ENCODE results near the gene PDGFRB. TPM values are rescaled to one million over a fixed set of nuclear protein-coding genes. Genes with fewer than 3 reads are reported as not detected.

Gene PDGFRB
- total RNA-seq, 1 donor from 2014 or later: 2.3 TPM

DNA sequence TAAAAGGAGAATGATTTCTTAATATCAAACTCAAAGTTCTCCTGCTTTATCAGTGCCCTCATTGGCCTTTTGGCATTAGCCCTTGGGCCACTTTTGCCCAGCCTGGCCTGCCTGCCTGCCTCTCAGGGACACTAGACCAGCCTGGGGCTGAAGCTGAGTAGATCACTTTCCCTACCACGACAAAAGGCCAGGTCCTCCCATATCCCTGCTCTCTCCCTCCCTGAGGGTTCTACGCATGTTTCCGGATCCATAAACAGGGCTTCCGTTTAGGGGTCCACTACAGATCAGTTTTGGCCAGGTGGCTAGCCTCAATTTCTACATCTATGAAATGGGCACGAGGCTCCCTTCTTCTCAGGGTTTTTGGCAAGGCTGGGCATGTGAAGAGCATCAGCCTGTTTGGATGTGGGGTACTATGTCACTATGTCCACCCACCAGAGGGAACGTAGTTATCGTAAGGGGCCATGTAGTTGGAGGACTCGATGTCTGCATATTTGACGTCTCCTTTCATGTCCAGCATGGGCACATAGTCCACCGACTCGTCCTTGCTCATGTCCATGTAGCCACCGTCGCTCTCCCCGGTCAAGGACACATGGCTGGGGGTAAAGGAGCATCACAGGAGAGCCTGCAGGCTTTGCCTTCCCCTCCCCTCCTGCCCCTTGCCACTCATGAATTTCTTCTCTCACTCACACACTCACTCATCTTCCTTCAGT, 34.0 kb downstream of the PDGFRB start:
- DNase-seq (ENCODE audit: low spot score, unreplicated experiment): no peak
- H3K36me3 Mint-ChIP-seq (ENCODE audit: insufficient read depth): no peaks in the 10 kb centered on the region
- peaks cover 3% of the 10 kb centered on the region for H3K4me1 Mint-ChIP-seq (ENCODE audit: low read depth)
- H3K27ac Mint-ChIP-seq: no peak overlapping the region
- H3K27me3 Mint-ChIP-seq: peaks cover 31% of the 10 kb centered on the region
- TF ChIP-seq, protein P1, sequence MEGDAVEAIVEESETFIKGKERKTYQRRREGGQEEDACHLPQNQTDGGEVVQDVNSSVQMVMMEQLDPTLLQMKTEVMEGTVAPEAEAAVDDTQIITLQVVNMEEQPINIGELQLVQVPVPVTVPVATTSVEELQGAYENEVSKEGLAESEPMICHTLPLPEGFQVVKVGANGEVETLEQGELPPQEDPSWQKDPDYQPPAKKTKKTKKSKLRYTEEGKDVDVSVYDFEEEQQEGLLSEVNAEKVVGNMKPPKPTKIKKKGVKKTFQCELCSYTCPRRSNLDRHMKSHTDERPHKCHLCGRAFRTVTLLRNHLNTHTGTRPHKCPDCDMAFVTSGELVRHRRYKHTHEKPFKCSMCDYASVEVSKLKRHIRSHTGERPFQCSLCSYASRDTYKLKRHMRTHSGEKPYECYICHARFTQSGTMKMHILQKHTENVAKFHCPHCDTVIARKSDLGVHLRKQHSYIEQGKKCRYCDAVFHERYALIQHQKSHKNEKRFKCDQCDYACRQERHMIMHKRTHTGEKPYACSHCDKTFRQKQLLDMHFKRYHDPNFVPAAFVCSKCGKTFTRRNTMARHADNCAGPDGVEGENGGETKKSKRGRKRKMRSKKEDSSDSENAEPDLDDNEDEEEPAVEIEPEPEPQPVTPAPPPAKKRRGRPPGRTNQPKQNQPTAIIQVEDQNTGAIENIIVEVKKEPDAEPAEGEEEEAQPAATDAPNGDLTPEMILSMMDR (IDR thresholded peaks at IDR 0.05; ENCODE audit: unreplicated experiment): no peak
- no peaks in the 10 kb centered on the region for H3K9me3 Mint-ChIP-seq (ENCODE audit: low read depth)
- no peak overlapping the region for H3K4me3 Mint-ChIP-seq (ENCODE audit: low read depth)

DNA sequence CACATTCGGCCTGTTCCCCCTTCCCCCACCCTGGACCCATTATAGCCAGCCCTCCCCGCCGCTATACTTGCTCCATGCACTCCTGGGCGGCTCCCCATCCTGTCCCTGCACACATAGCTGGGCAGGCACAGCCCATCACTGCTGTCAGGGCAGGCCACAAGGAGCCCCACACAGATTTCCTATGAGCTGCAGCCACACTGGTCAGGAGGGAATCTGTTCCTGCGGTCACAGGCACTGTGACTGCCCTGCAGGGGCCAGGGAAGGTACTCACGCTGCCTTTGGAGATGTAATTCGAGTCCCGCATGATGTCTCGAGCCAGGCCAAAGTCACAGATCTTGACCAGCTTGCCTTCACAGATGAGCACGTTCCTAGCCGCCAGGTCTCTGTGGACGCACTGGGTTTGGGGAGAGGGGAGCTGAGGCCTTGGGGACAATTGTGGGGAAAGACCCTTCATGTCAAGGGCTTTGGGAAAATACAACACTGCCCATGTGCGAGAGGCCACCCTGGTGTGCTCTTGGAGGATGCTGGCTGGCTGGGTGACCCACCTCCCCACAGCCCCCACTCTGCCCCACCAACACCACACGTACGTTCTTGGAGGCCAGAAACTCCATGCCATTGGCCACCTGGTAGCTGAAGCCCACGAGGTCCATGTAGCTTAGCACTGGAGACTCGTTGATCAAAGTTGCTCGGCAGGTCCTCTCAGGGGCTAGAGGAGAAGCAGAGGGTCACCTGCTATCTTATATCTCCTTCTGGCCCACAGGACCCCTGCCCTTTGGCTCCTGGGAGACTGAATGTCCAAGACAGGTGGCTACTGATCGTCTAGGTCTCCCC, 34.8 kb downstream of the PDGFRB start:
- Mint-ChIP-seq H3K27me3 (peaks cover 24% of the 10 kb centered on the region), H3K36me3 (ENCODE audit: insufficient read depth) (no peaks in the 10 kb centered on the region), H3K9me3 (ENCODE audit: low read depth) (no peaks in the 10 kb centered on the region), H3K4me3 (ENCODE audit: low read depth) (no peak overlapping the region), H3K4me1 (ENCODE audit: low read depth) (peaks cover 3% of the 10 kb centered on the region), H3K27ac (no peak overlapping the region)
- TF ChIP-seq, protein P1 (IDR thresholded peaks at IDR 0.05; ENCODE audit: unreplicated experiment): no peak
- no peak for DNase-seq (ENCODE audit: low spot score, unreplicated experiment)

DNA sequence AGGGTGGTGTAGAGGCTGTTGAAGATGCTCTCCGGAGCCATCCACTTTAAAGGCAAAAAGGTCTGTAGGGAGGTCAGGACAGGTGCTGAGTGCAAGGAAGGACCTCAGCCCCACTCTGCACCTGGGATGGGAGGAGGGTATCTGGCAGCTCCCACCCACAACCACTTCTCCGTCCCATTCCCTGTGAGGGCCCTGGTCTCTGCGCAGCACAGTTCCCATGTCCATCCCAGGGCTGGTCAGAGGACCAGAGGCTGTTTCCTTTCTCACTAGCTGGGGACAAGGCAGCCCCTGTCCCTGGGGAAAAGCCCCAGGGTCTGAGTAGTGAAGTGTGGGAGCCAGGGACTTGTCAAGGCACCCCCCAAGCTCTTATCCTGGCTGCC, 35.6 kb downstream of the PDGFRB start:
- DNase-seq (ENCODE audit: low spot score, unreplicated experiment): no peak

DNA sequence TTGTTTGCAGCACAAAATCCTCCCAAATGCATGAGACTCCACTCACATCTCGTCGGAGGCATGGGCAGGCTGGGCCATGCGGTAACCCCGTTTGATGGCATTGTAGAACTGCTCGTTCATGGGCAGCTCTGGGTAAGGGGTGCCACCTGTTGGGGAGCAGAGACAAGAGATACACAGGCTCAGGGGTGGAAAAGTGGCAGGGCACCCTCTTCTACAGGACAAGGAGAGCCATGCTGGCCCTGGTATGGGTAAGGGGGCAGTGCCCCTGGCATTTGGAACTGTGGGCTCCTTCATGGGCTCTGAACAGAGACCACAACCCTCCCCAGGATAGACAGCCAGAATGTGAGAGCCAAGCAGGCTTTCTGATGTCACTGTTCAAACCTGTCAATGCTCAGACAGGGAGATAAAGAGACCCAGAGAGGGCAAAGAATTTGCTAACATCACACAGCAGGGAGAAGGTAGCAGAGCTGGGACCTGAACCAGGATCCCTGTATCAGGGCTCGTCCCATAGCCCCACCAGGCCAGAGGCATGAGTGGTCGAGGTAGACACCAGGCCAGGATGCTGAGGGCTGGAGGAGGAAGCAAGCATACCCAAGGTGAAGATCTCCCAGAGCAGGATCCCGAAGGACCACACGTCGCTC, 36.1 kb downstream of the PDGFRB start:
- Mint-ChIP-seq H3K4me1 (ENCODE audit: low read depth) (peaks cover 2% of the 10 kb centered on the region), H3K36me3 (ENCODE audit: insufficient read depth) (no peaks in the 10 kb centered on the region), H3K9me3 (ENCODE audit: low read depth) (no peaks in the 10 kb centered on the region), H3K27ac (no peak overlapping the region), H3K4me3 (ENCODE audit: low read depth) (no peak overlapping the region), H3K27me3 (peaks cover 18% of the 10 kb centered on the region)
- DNase-seq (ENCODE audit: low spot score, unreplicated experiment): no peak
- TF ChIP-seq, protein P1 (IDR thresholded peaks at IDR 0.05; ENCODE audit: unreplicated experiment): no peak

More for the DNA sequence above, 35.6 kb downstream of the PDGFRB start:
- TF ChIP-seq, protein P1 (IDR thresholded peaks at IDR 0.05; ENCODE audit: unreplicated experiment): no peak
- Mint-ChIP-seq H3K4me3 (ENCODE audit: low read depth) (no peak overlapping the region), H3K36me3 (ENCODE audit: insufficient read depth) (no peaks in the 10 kb centered on the region), H3K27me3 (peaks cover 21% of the 10 kb centered on the region), H3K27ac (no peak overlapping the region), H3K9me3 (ENCODE audit: low read depth) (no peaks in the 10 kb centered on the region), H3K4me1 (ENCODE audit: low read depth) (peaks cover 3% of the 10 kb centered on the region)

DNA sequence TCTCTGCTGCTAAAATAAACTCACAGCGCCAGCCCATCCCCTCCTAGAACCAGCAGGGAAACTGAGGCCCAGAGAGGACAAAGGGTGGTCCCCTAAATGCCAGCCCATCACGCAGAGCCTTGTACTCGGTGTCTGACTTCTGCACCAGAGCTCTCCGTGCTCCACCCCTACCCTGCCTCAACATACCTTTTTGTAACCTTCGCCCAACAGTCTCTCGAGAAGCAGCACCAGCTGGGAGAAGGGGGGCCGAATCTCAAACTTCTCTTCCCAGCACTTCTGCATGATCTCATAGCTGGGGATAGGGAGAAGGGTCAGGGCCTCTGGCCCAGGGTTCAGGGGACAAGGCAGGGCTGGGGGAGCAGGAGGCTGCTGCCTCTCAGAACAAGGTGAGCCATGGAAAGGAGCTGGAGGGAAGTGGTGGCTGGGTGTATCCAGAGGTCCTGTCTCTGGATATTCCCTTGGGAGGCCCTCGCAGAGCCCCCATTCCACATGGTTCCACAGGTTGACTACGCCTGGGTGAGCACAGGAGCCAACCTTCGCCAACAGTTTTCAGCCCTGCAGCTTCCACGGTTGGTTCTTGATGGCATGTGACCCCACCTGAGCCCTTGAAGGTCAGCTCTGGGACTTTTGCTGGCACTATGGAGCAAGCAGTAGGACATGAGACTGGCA, 37.0 kb downstream of the PDGFRB start:
- Mint-ChIP-seq H3K4me1 (ENCODE audit: low read depth) (peaks cover 2% of the 10 kb centered on the region), H3K27ac (no peak overlapping the region), H3K9me3 (ENCODE audit: low read depth) (no peaks in the 10 kb centered on the region)

More for the DNA sequence above, 37.0 kb downstream of the PDGFRB start:
- Mint-ChIP-seq H3K4me3 (ENCODE audit: low read depth) (no peak overlapping the region), H3K27me3 (peaks cover 18% of the 10 kb centered on the region), H3K36me3 (ENCODE audit: insufficient read depth) (no peaks in the 10 kb centered on the region)
- TF ChIP-seq, protein P1 (IDR thresholded peaks at IDR 0.05; ENCODE audit: unreplicated experiment): no peak
- DNase-seq (ENCODE audit: low spot score, unreplicated experiment): no peak

All from progenitor cell of endocrine pancreas (in vitro differentiated cells).